Transverse colon (tissue), 4 donors: ENCODE measurements around the gene SLC41A2. TPM values are rescaled to one million over a fixed set of nuclear protein-coding genes. Genes with fewer than 3 reads are reported as not detected.
A peak's percentile ranks its signal among the peaks of the same experiment; 100 is the strongest.
"Not testable (repeated sequence)": the region's sequence is repeated elsewhere in the genome, so short reads cannot be mapped to it uniquely, and the experiment has no call there.

Experiments used
- DNase-seq: peaks from one replicate; pipeline ENCODE4 v3.0.0-alpha.2; 2019
- H3K27ac ChIP-seq, 4 donors: fragments of 200-600 bp; sonication (generic); 2 replicates each; pipeline ENCODE4 v1.5.1; 2016 to 2018; ENCODE audit warnings: inconsistent platforms in 4 of 4
- H3K27me3 ChIP-seq: fragments of 200-600 bp; sonication (generic); 2 replicates; pipeline ENCODE4 v1.5.1; 2017; ENCODE audit warnings: inconsistent platforms
- H3K36me3 ChIP-seq, 4 donors: fragments of 200-600 bp; sonication (generic); 2 replicates each; pipeline ENCODE4 v1.5.1; 2017 to 2019; ENCODE audit warnings: inconsistent platforms in 4 of 4
- H3K4me1 ChIP-seq, 4 donors: fragments of 200-600 bp; sonication (generic); 2 replicates each; pipeline ENCODE4 v1.5.1; 2017 to 2020; ENCODE audit warnings: inconsistent platforms in 4 of 4
- H3K4me3 ChIP-seq, 4 donors: fragments of 200-600 bp; sonication (generic); 1 replicate in 1 of 4; 2 replicates in 3 of 4; pipeline versions ENCODE4 v1.5.1 to v1.6.1; 2017 to 2019; ENCODE audit warnings: inconsistent platforms in 4 of 4
- H3K9me3 ChIP-seq, 2 donors: fragments of 200-600 bp; sonication (generic); 2 replicates each; pipeline ENCODE4 v1.5.1; 2017 to 2019; ENCODE audit warnings: inconsistent platforms in 2 of 2
- EP300 ChIP-seq: sonication (generic); formaldehyde crosslinking; IDR thresholded peaks from one replicate; pipeline ENCODE4 v1.6.1; 2017; ENCODE audit warnings: antibody characterized with exemption, low read depth
- POLR2A ChIP-seq: fragments of 450-650 bp; IDR thresholded peaks from one replicate; pipeline ENCODE4 v1.6.1; 2016; ENCODE audit warnings: antibody characterized with exemption, mild to moderate bottlenecking, moderate library complexity
- POLR2AphosphoS5 ChIP-seq, 3 donors: sonication (generic); formaldehyde crosslinking; IDR thresholded peaks; one replicate each; pipeline ENCODE4 v1.6.1; 2016; ENCODE audit warnings: antibody characterized with exemption in 3 of 3
- WGBS, 2 donors: methylation state at CpG; one replicate each; pipeline ENCODE4 v1.1.5; 2018; ENCODE audit warnings: low coverage in 1 of 2; 5-methylcytosine and 5-hydroxymethylcytosine counted together
- in situ Hi-C, 4 donors: fragments of 200-750 bp; cut with MboI; loops; one replicate each; pipeline versions ENCODE4 v1.15.0 to v1.15.1; 2017; ENCODE audit warnings: low sequenced_read_pairs in 3 of 4, low pct_ligation_motif_present in 1 of 4, low pct_unique_long_range_greater_than_20kb in 1 of 4
- intact Hi-C: fragments of 100-400 bp; cut with DNase I; formaldehyde crosslinking; loops from one replicate; pipeline ENCODE4 v1.15.1; 2023; ENCODE audit warnings: low total_unique reads
- total RNA-seq, 4 donors: library from RNA; depleted of rRNA; stranded (reverse); fragments of >200 nt; gene quantifications; one replicate each; pipeline ENCODE4 v1.1.0, GENCODE V29; 2016
- TF ChIP-seq, protein P1 (sequence below), 5 experiments: fragments of 200-600 bp in 3 of 5; fragments of 450-650 bp in 2 of 5; sonication (generic) in 3 of 5; IDR thresholded peaks; 1 replicate in 2 of 5; 2 replicates in 3 of 5; pipeline ENCODE4 v1.5.1; 2016 to 2017; ENCODE audit warnings: antibody characterized with exemption in 5 of 5, inconsistent platforms in 3 of 5, mild to moderate bottlenecking in 2 of 5, moderate library complexity in 1 of 5

The SLC41A2 gene
- total RNA-seq, 4 donors from 2014 or later, result 31.6 to 154 (median 129) TPM

GRCh38 chr12:104952816-104953215 lies 5.3 kb downstream of the SLC41A2 start:
- DNase-seq, result no peak
- intact Hi-C loops, result no loop called here
- Histone ChIP-seq H3K4me1 (peaks cover 0 to 62% (median 25%) of the 10 kb centered on the region in 4 donors), H3K4me3 (no peak overlapping the region), H3K27ac (peak overlapping the region; percentile 71 to 86 (median 82)), H3K9me3 (no peaks in the 10 kb centered on the region), H3K36me3 (no peaks in the 10 kb centered on the region), H3K27me3 (no peaks in the 10 kb centered on the region)
- WGBS, 2 donors, result 48 to 49% methylated on average over 3 of the region's 3 CpGs
- TF ChIP-seq POLR2A (no peak), EP300 (no peak), POLR2AphosphoS5 (IDR thresholded peaks at IDR 0.05) (no peak)
- TF ChIP-seq, protein P1, sequence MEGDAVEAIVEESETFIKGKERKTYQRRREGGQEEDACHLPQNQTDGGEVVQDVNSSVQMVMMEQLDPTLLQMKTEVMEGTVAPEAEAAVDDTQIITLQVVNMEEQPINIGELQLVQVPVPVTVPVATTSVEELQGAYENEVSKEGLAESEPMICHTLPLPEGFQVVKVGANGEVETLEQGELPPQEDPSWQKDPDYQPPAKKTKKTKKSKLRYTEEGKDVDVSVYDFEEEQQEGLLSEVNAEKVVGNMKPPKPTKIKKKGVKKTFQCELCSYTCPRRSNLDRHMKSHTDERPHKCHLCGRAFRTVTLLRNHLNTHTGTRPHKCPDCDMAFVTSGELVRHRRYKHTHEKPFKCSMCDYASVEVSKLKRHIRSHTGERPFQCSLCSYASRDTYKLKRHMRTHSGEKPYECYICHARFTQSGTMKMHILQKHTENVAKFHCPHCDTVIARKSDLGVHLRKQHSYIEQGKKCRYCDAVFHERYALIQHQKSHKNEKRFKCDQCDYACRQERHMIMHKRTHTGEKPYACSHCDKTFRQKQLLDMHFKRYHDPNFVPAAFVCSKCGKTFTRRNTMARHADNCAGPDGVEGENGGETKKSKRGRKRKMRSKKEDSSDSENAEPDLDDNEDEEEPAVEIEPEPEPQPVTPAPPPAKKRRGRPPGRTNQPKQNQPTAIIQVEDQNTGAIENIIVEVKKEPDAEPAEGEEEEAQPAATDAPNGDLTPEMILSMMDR (IDR thresholded peaks at IDR 0.05), result no peak
- in situ Hi-C loops, result no loop called here

- intact Hi-C loops, result no loop called here
- TF ChIP-seq, protein P1 (IDR thresholded peaks at IDR 0.05), result no peak
- TF ChIP-seq POLR2AphosphoS5 (IDR thresholded peaks at IDR 0.05), result no peak
- no peak for TF ChIP-seq POLR2A
- TF ChIP-seq EP300, result no peak
- Histone ChIP-seq H3K36me3 (no peaks in the 10 kb centered on the region), H3K27ac (peak overlapping the region; percentile 71 to 86 (median 82)), H3K9me3 (no peaks in the 10 kb centered on the region), H3K27me3 (no peaks in the 10 kb centered on the region), H3K4me1 (peaks cover 0 to 56% (median 24%) of the 10 kb centered on the region in 4 donors), H3K4me3 (no peak overlapping the region)
- no peak for DNase-seq
- 65 to 66% methylated on average over 5 of the region's 5 CpGs for WGBS, 2 donors
- in situ Hi-C loops, result no loop called here
These were observed 6.2 kb downstream of the SLC41A2 start for GRCh38 chr12:104951759-104952509.

- WGBS, 2 donors, result 66% methylated on average over 4 of the region's 4 CpGs; no CpG with 5 or more reads in 1 of the 2 donors
- intact Hi-C loops, H3K36me3 ChIP-seq, DNase-seq, H3K9me3 ChIP-seq, in situ Hi-C loops, H3K4me3 ChIP-seq, H3K27me3 ChIP-seq: not testable (repeated sequence)
- H3K27ac ChIP-seq, result peak overlapping the region in 1 of 4 donors; percentile 34
- peaks cover 0 to 38% (median 13%) of the 10 kb centered on the region in 4 donors for H3K4me1 ChIP-seq
These were observed 9.4 kb downstream of the SLC41A2 start for GRCh38 chr12:104948716-104949115.

GRCh38 chr12:104944252-104944651 lies 13.8 kb downstream of the SLC41A2 start:
- intact Hi-C loops, result no loop called here
- no peaks in the 10 kb centered on the region for H3K36me3 ChIP-seq
- H3K4me1 ChIP-seq, result peaks cover 0 to 15% (median 5%) of the 10 kb centered on the region in 4 donors
- no peak overlapping the region for H3K4me3 ChIP-seq
- no peaks in the 10 kb centered on the region for H3K9me3 ChIP-seq
- no peak overlapping the region for H3K27ac ChIP-seq
- WGBS, 2 donors, result 88 to 93% methylated on average over 3 of the region's 3 CpGs
- in situ Hi-C loops, result no loop called here
- H3K27me3 ChIP-seq, result no peaks in the 10 kb centered on the region
- no peak for TF ChIP-seq EP300
- TF ChIP-seq POLR2AphosphoS5 (IDR thresholded peaks at IDR 0.05), result no peak
- TF ChIP-seq POLR2A, result no peak
- TF ChIP-seq, protein P1 (IDR thresholded peaks at IDR 0.05), result no peak
- DNase-seq, result no peak

DNA sequence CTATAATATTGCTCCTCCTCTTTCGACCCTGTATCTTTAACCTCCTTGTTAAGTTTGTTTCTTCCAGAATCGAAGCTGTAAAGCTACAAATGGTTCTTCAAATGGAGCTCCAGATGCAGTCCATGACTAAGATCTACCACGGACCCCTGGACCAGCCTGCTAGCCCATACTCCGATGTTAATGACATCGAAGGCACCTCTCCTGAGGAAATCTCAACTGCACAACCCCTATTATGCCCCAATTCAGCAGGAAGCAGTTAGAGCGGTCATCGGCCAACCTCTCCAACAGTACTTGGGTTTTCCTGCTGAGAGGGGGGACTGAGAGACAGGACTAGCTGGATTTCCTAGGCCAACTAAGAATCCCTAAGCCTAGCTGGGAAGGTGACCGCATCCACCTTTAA lies 14.7 kb downstream of the SLC41A2 start:
- H3K27ac ChIP-seq, DNase-seq, in situ Hi-C loops, H3K27me3 ChIP-seq, H3K36me3 ChIP-seq, intact Hi-C loops, H3K4me3 ChIP-seq, H3K9me3 ChIP-seq: not testable (repeated sequence)
- WGBS, 2 donors, result 91 to 100% methylated on average over 4 to 8 of the region's 8 CpGs
- H3K4me1 ChIP-seq, result peaks cover 0 to 21% (median 10%) of the 10 kb centered on the region in 4 donors
